Globus pallidus (tissue), 1 donor: ENCODE results near the gene SRBD1.

Experiments used
- DNase-seq: peaks from one replicate; pipeline ENCODE4 v3.0.0-alpha.2; 2015; ENCODE audit warnings: low spot score

Gene SRBD1

DNA sequence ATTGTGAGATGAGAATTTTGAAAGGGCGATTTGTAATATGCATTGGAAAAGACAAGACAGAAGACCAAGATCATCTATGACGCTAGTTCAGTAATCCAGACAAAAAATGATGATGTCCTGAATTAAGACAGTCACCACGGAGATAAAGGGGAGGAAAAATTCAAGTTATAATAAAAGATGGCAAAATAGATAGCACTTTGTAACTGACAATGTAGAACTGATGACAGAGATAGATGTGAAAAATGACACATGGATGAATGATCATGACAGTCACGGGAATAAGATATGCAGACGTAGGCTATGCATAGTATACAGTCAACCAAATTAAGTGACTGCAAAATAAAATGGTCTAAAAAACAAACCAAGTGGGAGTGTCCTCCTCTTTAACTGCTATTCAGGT, 59.2 kb downstream of the SRBD1 start:
- no peak for DNase-seq

DNA sequence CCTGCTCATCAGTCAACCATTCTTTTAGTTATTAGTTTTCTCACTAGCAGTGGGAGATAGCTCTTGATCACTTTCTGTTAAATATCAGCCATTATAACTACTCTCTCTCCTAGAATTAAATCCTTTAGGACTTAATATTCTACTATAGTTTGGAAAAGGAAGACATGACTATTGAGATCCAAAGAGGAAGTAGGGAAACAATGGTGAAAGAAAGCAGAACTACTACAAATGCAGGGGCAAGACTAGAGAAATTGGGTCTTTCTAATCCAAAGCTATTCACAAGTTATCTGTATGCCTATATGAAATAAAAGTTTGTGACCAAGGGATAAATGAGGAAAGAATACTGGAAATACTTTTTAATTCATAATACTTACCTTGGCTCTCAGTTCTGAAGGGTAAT, 65.1 kb downstream of the SRBD1 start:
- no peak for DNase-seq

DNA sequence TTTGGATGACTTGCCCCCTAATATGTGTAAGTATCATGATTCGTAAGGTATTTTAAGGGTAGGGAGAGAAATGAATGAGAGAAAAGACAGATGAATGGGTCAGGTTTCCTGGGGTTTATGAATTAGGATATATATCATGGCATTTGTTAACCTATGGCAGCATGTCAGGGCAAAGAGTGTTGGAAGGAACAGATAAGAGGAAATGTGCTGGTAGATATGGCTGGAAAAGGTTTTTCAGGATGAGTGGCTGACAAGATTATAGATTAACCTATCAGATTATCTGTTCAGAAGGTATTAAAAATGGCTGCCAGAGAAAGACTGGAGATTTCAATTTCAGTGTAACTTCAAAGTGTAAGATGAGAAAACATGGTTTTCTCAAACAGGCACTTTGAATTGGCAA, 67.8 kb downstream of the SRBD1 start:
- DNase-seq, result no peak

DNA sequence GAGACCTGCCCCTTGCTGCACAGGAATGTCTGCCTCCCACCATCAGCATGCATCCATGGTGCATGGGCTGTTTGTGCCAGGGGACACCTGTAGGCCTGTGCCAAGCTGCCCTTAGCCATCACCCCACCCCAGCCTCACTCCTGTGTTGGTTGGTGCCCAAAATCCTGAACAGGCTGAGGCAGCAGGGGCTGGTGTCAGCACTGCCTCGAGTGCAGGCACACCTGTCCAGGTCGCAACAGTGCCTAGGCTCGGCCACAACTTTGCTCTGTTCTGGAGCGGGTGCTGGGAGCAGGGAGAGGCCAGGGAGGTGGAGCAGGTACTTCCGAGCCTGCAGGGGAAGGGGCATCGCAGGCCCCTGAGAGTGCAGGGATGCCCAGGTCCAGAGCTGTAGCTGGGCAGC, 69.1 kb downstream of the SRBD1 start:
- no peak for DNase-seq

DNA sequence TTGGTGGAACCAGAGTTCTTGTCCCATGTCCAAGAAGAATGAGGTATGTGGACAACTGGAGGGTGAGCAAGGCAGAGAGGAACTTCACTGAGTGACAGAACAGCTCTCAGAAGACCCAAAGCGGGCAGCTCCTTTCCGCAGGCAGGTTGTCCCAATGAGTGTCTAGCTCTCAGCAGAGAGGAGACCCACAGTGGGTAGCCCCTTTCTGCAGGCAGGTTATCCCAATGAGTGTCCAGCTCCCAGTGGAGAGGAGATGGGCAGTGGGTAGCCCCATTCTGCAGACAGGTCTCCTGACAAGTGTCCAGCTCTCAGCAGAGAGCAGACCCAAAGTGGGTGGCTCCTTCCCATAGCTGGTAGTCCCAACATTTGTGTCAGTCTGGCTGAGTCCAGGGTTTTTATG, 69.6 kb downstream of the SRBD1 start:
- DNase-seq, result no peak

DNA sequence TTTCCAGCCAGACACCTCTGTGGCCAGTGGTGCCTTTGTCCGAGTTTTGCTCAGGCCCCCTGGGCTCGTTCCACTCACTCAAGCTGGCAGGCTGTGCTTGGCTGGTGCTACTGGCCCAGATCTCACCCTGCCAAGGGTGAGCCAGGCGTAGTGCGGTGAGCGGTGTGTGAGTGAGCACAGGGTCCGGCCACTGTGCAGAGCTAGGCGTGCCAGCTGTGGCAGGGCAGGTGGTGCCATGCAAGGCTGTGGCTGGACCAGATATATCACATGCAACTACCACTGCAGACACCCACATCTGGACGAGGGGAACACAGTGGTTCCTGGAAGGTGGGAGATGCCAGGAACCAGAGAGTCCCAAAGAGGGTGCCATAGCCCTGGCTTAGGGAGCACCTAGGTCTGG, 70.1 kb downstream of the SRBD1 start:
- DNase-seq, result no peak

DNA sequence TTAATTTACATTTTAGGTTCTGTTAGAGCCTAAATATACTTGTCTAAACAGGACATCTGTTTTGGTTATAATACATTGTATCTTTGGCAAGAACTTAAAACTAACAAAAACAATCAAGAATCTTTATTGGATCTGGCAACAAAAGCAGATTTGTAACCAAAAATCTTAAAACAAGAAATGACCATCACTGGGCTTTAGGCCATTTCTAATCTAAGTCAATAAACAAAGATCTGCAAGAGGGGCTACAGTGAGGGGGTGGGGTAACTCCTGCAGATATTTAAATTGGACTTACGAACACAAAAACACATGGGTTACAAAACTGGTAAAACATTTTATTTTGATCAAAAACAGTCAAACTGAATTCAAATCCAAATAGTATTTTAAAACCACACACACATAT, 77.3 kb downstream of the SRBD1 start:
- DNase-seq, result no peak

DNA sequence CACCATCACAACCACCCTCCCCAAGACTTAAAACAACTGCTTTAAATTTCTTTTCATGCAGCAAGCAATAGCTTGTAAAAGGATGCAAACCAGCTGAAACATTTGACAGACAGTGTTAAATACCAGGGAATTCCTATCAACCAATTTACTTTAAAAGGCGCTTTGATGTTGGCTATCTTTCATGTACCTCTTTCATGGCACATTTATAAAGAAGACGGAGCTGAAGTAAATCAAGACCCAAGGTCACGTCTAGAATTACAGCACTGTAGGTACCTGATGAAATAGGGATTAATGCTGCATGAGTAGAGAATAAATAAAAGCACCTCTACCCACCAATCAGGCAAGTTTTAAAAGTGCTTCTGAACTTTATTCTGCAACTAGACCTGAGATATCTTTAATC, 78.9 kb downstream of the SRBD1 start:
- no peak for DNase-seq

DNA sequence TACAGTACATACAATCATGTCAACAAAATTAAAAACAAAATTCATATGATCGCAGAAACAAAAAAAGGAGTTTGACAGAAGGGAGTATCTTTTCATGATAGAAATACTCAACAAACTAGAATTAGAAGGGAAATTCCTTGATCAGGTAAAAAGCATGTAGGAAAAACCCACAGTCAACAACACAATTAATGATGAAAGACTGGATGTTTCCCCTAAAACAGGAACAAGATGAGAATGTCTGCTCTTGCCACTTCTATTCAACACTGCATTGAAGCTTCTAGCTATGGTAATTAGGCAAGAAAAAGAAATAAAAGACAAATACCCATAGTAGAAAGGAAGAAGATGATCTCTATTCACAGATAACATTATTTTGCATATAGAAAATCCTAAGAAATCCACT, 87.1 kb downstream of the SRBD1 start:
- no peak for DNase-seq

DNA sequence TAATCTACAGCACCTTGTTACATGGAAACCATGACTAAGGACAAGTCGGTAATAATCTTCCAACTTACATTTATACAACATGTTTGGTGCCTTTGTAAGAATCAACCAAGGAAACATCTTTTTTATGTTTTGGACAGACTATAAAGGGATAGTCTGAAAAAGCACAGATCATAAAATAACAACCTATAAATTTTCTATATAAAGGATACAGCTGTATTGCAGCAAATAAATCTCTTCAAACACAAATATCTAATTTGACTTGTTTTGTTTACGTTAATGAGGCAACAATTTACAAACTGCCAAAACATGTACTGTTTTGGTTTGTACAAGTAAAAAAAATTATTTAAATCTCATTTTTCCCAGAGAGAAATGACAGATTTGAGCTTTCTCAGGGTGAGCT, 92.5 kb downstream of the SRBD1 start:
- no peak for DNase-seq

DNA sequence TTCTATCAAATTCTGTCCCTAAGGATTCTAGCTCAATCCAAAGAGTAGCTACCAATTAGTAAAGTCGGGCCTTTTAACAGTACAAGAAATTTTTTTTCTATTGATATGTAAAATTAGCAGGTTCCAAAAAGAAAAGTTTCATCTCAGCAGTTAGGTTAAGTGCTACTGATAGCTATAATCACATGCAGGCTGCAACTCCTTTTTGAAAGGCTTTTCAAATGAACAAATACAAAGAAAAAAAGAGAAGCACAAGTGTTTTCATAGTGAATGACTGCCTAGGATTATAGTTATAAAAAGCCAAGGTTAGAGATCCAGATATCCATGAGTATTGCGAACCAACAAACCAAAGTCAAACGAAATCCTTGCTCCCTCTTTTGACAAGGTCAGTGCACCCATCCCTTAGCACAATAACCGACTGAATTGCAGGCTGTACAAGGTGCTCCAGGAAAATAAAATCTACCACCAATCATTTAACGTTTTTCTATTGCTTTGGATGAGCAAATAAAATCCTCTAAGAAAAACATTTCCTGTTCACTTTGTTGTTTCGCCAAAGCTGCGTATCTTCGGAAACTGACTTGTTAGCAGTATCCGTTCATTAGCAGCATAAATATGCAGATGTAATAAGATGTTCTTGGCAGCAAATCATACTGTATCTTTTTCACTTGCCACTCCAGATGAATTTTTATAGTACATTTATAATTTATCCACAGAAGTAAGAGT, 100.2 kb downstream of the SRBD1 start:
- no peak for DNase-seq

DNA sequence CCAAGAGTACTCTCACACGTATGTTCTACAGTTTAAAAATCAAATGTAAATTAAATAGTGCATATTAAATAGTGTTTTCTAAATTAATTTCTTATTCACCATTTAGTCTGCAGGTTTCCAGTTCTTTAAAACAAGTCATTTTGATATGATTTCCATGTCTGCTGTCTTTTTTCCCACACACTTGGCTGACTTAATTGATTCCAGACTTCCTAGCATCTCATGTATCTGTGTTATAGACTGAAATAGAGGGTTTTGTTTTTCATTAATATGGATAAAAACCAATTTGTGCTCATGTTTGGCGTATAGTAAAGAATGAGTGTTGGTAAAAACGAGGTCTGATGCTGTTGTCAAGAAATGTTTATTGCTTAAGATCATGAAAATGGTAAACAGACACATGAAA, 104.3 kb downstream of the SRBD1 start:
- no peak for DNase-seq

DNA sequence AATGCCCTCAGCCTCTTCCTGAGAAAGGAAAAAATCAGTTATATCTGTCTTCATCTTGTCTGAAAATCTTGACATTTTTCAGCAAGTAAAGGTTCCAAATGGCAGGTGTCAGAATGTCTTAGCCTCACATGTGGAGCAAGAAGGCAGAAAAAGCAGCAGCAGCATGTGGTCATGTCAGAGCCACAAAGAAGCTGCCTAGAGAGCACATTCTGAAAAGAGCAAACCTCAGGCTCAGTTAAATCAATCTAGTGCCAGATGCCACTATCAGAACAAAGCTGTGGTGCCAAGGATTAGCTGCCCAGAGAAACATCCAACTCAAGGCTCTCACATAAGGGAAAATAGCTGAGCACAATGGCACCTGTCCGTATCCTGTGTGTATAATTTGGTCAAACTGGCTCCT, 105.9 kb downstream of the SRBD1 start:
- no peak for DNase-seq

DNA sequence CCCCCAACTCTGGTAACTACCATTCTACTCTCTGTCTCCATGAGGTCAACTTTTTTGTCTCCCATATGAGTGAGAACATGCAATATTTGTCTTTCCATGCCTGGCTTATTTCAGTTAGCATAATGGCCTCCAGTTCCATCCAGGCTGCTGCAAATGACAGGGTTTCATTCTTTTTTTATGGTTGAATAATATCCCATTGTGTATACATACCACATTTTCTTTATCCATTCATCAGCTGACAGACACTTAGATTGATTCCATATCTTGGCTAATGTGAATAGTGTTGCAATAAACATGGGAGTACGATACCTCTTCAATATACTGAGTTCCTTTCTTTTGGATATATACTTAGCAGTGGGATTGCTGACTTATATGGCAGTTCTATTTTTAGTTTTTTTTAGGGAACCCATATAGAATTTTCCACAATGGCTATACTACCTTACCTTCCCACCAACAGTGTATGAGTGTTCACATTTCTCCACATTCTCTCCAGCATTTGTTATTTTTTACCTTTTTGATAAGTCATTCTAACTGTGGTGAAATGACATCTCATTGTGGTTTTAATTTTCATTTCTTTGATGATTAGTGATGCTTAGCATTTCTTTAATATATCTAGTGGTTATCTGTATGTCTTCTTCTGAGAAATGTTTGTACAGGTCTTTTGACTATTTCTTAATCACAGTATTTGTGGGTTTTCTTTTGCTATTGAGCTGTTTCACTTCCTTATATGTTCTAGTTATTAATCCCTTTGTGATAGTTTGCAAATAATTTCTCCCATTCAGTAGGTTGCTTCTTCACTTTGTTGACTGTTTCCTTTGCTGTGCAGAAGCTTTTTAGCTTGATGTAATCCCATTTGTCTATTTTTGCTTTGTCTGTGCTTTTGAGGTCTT, 112.2 kb downstream of the SRBD1 start:
- no peak for DNase-seq

DNA sequence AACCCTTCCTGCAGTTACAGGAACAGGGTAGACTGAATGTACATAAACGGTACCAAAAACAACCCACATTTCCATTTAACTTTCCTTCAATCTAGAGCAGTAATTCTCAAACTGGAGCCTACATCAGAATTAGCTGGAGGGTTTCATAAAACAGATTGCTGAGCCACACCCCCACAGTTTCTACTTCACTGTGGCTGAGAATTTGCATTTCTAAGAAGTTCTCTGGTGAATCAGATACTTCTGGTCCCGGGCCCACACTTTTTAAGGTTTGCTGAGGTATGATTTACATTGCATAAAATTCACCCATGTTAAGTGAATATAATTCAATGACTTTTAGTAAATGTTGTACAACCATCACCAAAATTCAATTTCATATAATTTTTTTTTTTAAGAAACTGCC, 113.7 kb downstream of the SRBD1 start:
- DNase-seq, result no peak

DNA sequence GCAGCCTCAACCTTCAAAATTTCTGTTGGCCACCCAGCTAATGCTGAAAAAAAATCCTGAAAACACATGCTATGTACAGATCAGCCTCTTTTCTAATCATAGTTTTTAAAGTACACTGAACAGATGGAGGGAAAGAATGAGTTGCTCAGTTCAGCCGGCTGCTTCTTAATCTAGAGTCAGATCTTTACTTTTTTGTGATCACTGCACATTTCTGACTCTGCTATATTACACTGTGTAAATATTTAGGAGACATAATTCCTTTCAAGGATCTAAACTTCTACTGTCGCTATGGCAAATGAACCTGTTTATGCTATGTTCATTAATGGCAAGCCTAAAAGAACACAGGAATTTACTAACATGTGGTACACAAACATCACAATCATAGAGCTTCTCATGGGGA, 114.2 kb downstream of the SRBD1 start:
- DNase-seq, result no peak

DNA sequence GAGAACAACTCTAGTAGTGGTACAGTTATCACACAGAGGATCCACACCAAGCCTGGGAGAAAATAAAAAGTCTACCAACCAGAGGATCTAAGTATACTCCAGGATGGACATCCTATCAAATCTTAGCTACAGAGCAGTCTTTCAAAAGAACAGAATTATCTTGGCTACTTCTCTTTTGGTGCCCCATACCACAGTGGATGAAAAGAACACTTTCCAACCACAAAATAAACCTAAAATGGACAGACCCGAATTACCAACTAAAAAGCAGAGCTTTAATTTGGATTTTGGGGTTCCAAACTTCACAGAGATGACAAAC, 116.1 kb downstream of the SRBD1 start:
- no peak for DNase-seq

DNA sequence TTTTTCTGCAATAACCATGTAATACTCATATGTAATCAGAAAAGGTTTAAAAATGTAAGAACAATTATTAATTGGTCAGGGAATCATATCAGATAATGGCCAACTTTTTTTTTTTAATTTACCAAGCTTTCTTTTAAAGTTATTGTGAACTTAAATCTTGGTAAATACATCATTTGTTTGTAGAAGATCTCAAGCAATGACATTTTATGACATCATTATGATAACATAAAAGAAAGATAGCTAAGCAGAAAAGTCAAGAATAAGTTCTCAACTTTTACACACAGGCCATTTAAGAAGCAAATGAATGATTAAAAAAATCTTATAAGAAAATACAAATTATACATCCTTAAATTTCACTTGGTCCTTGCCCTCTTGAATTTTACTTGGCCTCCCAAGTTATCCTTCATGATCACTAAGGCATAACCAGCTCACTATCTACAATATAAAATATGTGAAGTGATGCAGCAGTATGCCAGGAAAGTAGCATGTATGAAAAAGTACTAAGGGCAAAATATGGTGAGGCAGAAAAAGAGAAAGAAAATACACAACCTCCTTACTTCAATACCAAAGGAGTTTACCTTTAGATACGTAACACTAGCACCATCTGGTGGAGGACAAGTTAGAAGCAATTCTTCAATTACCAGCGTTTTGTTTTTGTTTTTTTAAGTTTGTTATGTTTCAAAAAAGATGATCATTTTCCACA, 116.6 kb downstream of the SRBD1 start:
- peak; percentile 42 for DNase-seq

DNA sequence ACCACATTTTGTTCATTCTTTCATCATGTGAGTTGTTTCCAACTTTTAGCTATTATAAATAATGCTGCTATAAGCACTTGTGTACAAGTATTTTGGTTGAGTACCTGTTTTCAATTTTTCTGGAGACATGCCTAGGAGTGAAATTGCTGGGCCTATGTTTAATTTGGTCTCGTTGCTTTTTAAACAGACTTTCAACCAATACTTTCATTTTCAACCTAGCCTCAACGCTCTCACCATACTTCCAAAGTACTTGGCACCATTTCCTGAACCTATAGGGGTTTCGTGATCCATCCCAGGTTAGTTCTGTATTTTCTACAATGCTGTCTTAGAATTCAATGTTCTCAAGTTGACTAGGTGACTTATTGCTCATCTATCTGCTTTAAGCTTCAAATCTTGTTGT, 126.1 kb downstream of the SRBD1 start:
- no peak for DNase-seq

DNA sequence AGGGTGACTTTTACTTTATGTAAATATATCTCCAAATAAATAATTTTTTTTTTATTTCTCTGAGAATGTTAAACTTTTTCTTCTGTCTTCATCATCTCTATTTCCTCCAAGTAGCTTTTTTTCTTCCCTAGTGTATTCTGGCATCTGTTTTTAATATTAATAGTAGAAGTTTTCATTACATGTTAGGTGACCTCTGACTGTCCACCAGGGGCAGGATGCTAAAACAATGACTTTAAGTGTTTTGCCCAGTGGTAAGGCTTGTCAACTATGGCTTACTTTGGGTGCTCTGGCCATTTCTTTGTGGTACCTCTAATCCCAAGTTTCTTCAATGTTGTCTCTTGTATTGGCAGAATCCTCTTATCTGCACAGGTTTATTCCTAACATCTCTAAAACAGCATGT, 127.1 kb downstream of the SRBD1 start:
- no peak for DNase-seq

DNA sequence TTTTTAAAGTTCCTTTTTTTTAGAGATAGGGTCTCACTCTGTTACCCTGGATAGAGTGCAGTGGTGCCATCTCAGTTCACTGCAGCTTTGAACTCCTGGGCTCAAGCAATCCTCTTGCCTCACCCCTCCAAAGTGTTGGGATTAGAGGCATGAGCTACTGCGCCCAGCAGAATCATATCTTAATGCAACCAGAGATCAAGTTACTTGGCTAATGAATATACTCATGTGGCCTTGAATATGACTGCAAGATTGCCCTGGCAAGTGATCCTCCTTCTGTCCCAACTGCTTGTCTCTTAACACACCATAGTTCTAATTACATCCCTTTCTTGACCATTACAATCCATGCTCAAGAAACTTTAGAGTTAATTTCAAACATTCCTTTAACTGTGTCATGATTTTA, 133.5 kb downstream of the SRBD1 start:
- no peak for DNase-seq

DNA sequence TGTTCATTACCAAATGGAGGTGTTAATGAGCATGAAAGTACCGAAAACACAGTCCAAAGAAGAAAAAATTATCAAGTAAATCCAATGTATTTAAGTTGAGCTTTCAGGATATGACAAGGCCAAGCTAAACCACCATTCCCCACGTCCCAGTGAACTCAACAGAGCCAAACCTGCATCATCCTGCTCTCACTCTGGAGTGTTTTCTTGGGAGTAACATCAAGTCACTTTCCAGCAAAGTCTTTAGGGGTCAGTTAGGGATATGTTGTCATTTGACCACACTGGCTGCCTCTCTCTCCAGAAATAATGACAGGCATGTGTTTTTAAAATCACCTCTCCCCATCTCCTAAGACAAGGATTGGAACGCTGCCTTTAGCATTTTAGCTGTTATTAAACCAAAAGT, 140.5 kb downstream of the SRBD1 start:
- no peak for DNase-seq
